ENCODE measurements around the gene DNM1L.
A peak's percentile ranks its signal among the peaks of the same experiment; 100 is the strongest.

GRCh38 chr12:32756476-32757066 lies 77.5 kb downstream of the DNM1L start:
- TF ChIP-seq, protein P1, sequence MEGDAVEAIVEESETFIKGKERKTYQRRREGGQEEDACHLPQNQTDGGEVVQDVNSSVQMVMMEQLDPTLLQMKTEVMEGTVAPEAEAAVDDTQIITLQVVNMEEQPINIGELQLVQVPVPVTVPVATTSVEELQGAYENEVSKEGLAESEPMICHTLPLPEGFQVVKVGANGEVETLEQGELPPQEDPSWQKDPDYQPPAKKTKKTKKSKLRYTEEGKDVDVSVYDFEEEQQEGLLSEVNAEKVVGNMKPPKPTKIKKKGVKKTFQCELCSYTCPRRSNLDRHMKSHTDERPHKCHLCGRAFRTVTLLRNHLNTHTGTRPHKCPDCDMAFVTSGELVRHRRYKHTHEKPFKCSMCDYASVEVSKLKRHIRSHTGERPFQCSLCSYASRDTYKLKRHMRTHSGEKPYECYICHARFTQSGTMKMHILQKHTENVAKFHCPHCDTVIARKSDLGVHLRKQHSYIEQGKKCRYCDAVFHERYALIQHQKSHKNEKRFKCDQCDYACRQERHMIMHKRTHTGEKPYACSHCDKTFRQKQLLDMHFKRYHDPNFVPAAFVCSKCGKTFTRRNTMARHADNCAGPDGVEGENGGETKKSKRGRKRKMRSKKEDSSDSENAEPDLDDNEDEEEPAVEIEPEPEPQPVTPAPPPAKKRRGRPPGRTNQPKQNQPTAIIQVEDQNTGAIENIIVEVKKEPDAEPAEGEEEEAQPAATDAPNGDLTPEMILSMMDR (IDR thresholded peaks at IDR 0.05), result peak in 1 of 6 experiments; percentile 4
- TF ChIP-seq POLR2A (IDR thresholded peaks at IDR 0.05), result no peak

Data from Peyer's patch (tissue), 4 donors.